GM21360 (cell line): ENCODE measurements around the gene IVD.

ENCODE experiments used
- ATAC-seq: cut with Tn5 transposase; IDR thresholded peaks from one replicate; pipeline ENCODE4 v1.9.1; 2021; ENCODE audit warnings: mild to moderate bottlenecking, moderate library complexity; ENCODE audit not compliant: unreplicated experiment

IVD gene

DNA sequence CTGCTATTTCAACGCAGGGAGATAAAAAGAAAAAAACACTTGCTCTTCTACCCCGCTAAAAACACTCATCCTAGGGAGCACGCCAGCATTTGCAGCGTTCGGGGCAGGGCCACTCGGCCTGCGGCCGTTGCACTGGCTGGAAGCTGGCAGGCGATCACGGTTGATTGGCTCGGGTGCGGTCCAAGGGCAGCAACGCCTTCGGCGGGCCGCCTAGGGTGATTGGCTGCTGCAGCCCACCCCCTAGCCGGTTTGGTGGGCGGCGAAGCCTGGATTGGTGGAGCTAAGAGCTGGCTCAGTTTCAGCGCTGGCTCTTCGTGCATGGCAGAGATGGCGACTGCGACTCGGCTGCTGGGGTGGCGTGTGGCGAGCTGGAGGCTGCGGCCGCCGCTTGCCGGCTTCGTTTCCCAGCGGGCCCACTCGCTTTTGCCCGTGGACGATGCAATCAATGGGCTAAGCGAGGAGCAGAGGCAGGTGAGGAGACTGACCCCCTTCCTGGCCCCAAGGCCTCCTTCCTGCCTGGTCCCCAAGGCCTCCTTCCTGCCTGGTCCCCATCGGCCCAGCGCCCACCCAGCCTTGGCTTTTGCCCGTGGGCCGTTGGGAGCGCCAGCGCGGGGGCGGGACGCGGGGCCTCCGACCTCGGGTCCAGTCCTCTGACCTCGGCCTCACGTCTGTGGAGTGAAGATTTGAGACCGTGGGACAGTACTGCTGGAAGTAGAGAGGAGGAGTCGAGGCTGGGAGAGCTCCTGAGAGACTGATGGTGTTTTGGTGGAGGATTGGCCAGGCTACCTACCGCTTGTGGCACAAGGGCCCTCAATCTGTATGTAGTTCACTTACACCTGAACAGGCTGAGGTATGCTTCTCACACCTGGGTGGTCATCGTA is at the start of gene IVD:
TSS of gene IVD (plus strand) at position 295 of the 881 bp plus-strand sequence. CDS start at position 328, 33 bp downstream.
- ATAC-seq = peak; percentile 82

DNA sequence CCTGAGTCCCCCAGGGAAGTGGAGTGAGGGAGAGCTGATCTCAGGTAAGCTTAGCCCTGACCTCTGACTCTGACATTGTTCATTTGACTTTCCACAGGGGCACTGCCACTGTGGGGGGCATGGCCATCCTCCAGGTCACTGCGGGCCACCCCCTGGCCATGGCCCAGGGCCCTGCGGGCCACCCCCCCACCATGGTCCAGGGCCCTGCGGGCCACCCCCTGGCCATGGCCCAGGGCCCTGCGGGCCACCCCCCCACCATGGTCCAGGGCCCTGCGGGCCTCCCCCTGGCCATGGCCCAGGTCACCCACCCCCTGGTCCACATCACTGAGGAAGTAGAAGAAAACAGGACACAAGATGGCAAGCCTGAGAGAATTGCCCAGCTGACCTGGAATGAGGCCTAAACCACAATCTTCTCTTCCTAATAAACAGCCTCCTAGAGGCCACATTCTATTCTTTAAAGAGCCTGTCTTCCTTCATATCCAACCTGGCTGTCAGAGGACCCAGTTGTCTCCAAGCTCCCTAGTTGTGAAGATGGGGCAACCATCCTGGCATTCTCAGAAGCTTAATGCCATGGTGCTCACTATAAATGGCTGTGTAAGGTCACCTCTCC is 49.5 kb upstream of the IVD start:
- ATAC-seq = no peak

DNA sequence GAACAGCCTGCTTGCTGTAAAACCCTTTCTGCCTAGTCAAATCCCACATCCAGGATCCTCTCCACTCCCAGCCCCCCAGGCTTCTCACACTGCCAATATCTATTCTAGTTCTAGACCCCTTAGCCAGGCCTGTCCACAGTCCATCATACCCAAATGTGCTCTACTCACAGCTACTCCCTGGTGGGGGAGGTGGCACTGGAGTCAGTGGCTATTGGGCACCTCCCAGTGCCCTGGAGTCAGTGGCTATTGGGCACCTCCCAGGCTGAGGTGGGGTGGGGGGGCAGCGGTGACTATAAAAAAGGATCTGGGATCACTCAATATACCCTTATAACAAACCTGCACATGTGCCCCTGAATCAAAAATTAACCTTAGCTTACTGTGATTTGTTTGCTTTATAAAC is 48.3 kb upstream of the IVD start:
- no peak for ATAC-seq

DNA sequence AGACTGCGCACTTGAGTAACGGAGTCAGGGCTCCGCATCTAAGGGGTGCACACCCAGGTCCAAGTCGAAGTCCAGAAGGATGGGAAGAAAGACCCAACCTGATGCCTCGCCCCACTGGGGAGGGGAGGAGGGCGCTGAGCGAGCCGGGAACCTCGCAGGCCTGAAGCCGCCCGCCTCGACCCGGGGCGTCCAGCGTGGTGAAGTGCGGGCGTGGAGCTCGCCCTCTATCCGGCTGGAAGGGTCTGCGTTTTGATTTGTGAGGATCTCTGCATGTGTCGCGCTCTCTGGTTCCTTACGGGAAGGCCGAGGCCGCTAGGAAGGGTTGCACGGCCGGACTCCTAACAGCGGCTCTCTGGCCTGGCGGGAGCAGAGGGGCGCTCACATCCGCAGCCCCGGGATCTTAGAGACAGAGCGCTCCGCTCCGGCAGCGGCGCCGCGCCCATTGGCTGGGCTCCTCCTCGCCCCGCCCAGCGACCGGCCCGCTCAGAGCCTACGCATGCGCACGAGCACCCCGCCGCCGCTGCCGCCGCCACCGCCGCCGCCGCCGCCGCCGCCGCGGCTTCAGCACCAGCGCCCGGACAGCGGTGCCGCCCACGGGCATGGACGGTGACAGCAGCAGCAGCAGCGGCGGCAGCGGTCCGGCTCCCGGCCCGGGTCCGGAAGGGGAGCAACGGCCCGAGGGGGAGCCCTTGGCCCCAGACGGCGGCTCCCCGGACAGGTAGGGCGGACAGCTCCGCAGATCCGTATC is 47.7 kb upstream of the IVD start, which contains the start of gene DISP2:
TSS of gene DISP2 (plus strand) at position 497 of the 748 bp plus-strand sequence. CDS start at position 600, 103 bp downstream.
- peak; percentile 77 for ATAC-seq

DNA sequence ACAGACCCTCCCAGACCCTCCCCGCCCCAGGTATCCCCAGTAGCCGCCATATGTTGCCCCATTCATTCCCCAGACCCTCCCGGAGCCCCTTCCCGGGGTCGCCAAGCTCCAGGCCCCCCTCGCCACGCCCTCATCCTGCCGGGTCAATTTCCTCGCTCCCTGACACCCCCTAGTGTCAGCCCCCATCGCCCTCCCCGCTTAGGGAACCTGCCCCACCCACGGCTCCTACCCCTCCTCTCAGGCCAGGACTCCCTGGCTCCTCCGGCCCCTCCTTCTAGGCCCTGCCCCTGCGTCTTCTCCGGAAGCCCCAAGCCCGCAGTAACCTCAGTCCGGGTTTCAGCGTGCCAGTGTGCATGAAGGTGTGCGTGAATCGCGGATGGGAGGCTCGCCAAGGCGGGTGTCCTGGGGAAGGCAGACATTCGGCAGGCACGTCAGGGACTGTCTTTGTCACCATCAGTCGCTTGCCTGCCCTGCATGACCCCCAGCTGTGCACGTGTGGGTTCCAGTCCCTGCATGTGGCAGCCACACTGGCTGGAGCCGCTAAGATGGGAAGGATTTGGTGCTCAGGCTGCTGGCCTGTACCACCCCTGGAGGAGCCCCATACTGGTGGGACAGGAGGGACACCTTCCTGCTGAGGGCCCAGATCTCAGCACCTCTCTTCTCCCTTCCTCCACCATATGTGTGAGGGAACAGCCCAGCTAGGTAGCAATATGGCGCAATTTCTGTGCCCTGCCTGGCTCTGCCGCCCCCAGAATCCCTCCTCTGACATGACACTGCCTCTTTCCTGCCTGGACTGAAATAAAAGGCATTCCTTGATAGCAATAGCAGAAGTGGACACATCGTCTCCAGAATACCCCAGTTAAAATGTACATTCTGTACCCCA is 46.9 kb upstream of the IVD start:
- no peak for ATAC-seq

DNA sequence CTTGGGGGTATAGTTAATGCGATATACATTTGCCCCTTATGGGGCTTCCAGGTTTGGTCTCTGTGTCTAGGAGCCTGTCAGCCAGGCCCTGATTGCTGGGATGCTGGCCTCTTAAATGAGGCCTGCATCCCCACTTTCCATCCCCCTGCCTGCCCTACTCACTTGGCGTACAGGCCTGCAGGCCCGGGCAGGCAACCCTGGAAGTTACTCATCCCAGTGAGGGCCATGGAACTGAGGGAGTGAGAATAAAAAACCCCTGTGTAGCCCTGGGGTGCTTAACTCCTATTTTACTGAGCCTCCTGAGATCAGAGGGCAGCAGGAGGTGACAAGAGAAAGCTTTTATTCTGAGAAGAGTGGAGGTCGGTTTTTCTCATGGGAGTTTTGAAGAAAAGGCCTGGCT is 45.6 kb upstream of the IVD start:
- no peak for ATAC-seq

DNA sequence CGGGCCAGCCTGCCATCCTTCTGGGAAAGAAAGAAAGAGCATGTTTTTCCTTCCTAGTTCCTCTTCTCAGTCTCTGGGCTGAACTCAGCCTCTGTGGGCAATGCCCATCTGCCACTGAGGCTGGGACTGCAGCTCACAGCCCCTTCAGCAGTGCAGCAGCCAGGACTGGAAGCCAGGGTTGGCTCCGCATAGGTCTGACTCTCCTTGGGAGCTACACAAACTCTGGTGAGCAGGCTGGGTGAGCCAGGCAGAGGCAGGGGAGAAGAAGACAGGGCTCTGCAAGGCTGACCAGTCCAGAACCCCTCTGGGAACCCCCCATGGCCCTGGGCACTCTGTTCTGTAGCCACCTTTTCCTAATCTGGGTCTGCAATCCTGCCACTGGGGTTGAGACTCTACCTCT is 44.0 kb upstream of the IVD start:
- no peak for ATAC-seq

DNA sequence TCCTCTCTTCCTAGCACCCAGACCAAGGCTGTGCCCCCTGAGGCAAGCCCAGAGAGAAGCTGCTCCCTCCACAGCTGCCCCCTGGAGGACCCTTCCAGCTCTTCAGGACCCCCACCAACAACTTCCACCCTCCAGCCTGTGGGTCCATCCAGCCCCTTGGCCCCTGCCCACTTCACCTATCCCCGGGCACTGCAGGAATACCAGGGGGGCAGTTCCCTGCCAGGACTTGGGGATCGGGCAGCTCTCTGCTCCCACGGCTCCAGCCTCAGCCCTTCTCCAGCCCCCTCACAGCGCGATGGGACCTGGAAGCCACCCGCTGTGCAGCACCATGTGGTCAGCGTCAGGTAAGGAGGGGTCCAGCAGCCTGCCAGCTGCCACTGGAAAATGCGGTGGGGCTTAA is 42.0 kb upstream of the IVD start:
- no peak for ATAC-seq

DNA sequence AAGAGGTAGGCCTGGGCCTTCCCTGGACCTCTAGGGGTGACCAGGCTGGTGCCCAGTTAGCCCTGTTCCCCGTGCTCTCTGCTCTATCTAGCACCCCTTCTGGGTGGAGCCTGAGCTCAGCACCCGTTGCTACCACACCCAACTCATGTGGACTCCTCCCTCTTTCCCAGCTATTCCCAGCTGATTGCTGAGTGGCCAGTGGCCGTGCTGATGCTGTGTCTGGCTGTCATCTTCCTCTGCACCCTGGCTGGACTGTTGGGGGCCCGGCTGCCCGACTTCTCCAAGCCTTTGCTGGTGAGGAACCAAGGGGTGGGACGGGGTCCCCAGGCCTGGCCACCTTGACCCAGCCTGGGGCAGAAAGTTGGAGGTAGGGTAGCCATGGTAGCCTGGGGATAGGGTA is 41.3 kb upstream of the IVD start:
- no peak for ATAC-seq

DNA sequence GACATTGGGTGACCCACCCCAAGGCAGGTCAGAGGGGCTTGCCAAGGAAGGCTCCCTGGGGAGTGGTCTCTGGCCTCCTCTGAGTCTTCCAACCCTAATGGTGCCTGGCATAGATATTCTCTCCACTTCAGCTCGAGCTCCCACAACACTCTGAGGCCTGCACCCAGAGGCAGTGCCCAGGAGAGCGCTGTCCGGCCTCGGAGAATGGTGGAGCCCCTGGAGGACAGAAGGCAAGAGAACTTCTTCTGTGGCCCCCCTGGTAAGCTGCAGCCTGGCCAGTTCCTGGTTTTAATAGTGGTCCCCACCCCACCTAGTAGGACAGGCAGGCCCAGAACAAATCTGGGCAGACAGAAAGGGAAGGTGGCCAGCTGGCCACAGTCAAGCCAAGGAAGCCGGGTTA is 40.6 kb upstream of the IVD start:
- no peak for ATAC-seq

DNA sequence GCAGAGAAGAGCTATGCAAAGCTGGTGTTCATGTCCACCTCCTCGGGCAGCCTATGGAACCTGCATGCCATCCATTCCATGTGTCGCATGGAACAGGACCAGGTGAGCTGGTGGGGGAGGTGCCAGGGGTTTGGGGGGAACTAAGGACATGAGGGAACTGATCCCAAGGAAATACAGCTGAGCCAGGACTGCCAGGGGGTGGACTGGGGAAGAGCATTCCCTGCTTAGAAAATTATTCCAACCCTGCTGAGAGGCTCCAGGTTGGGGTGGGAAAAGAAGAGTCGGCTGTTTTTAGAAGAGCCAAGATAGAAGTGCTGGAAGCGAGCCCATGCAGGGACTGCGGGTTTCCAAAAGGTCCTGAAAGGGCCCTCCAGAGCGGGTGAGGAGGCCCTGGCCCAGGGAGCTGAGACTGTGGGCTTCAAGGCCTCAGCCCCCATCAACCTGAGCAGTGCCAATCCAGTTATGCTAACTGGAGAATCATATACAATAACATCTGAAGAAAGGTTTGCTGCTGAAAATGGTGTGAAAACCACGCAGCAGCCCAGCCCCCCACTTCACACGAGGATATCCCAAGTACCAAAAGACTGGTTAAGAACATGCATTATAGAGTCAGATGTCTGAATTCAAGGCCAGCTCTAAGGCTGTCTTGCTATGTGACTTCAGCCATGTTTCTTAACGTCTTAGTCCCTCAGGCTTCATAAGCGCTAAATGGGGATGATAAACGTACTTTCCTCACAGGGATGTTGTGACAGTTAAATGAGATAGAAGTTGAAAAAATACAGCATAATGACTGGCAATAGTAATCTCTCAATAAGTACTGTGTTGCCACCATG is 39.8 kb upstream of the IVD start:
- ATAC-seq = no peak

DNA sequence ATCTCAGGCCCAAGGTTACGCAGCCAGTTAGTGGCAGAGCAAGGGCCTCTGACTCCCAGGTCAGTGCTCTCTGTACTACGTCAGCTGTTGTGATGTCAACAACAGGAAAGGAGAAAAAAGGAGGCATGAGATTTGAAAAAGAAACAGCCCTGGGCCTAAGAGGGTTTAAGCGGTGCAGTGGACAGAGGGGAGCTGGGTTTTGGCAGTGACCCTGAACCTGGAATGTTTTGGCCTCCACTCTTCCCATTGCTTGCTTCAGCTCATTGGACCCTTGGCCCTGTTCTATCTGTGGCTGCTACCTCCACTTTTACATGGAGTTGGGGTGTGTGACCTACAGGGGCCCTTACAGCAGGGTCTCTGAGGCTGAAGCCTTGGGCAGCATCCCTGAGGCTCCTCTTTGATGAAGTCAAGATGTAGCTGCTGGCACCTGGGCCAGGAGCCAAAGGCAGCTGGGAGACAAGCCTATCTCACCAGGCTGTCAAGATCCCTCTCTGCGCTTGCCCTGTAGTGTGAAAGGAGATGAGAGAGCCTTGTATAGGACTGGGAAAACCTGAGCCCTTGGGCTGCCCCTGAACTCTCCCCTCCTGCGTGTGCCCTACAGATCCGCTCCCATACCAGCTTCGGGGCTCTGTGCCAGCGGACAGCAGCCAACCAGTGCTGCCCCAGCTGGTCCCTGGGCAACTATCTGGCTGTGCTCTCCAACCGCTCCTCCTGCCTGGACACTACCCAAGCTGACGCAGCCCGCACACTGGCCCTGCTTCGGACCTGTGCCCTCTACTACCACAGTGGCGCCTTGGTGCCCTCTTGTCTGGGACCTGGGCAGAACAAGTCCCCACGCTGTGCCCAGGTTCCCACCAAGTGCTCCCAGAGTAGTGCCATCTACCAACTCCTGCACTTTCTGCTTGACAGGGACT is 38.9 kb upstream of the IVD start:
- no peak for ATAC-seq

DNA sequence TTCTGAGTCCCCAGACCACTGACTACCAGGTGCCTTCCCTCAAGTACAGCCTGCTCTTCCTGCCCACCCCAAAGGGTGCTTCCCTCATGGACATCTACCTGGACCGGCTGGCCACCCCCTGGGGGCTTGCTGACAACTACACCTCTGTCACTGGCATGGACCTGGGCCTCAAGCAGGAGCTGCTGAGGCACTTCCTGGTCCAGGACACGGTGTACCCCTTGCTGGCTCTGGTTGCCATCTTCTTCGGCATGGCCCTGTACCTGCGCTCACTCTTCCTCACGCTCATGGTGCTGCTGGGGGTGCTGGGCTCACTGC is 38.3 kb upstream of the IVD start:
- ATAC-seq = no peak

DNA sequence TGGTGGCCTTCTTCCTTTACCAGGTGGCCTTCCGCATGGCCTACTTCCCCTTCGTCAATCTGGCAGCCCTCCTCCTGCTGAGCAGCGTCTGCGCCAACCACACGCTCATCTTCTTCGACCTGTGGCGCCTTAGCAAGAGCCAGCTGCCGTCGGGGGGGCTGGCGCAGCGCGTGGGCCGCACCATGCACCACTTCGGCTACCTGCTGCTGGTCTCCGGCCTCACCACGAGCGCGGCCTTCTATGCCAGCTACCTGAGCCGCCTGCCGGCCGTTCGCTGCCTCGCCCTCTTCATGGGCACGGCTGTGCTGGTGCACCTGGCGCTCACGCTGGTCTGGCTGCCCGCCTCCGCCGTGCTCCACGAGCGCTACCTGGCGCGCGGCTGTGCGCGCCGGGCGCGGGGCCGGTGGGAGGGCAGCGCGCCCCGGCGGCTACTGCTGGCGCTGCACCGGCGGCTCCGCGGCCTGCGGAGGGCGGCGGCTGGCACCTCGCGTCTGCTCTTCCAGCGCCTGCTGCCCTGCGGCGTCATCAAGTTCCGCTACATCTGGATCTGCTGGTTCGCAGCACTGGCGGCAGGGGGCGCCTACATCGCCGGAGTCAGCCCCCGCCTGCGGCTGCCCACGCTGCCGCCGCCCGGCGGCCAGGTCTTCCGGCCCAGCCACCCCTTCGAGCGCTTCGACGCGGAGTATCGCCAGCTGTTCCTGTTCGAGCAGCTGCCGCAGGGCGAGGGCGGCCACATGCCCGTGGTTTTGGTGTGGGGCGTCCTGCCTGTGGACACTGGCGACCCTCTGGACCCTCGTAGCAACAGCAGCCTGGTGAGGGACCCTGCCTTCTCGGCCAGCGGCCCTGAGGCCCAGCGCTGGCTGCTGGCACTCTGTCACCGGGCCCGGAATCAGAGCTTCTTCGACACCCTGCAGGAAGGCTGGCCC is 37.6 kb upstream of the IVD start:
- ATAC-seq = peak; percentile 79

DNA sequence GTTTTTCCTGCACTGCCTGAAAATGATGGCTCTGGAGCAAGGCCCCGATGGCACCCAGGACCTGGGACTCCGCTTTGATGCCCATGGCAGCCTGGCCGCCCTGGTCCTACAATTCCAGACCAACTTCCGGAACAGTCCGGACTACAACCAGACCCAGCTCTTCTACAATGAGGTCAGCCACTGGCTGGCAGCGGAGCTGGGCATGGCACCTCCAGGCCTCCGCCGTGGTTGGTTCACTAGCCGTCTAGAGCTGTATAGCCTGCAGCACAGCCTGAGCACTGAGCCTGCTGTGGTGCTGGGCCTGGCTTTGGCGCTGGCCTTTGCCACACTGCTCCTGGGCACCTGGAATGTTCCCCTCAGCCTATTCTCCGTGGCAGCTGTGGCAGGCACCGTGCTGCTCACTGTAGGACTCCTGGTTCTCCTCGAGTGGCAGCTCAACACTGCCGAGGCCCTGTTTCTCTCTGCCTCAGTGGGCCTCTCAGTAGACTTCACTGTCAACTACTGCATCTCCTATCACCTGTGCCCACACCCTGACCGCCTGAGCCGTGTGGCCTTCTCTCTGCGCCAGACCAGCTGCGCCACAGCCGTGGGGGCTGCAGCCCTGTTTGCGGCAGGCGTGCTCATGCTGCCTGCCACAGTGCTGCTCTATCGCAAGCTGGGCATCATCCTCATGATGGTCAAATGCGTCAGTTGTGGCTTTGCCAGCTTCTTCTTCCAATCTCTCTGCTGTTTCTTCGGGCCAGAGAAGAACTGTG is 36.7 kb upstream of the IVD start:
- no peak for ATAC-seq

DNA sequence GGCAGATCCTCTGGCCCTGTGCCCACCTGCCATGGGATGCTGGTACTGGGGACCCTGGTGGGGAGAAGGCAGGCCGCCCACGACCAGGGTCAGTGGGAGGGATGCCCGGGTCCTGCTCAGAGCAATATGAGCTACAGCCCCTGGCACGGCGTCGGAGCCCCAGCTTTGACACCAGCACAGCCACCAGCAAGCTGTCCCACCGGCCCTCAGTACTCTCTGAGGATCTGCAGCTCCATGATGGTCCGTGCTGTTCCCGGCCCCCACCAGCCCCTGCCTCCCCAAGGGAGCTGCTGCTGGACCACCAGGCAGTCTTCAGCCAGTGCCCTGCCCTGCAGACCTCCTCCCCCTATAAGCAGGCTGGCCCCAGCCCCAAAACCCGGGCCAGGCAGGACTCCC is 36.1 kb upstream of the IVD start:
- ATAC-seq = no peak

DNA sequence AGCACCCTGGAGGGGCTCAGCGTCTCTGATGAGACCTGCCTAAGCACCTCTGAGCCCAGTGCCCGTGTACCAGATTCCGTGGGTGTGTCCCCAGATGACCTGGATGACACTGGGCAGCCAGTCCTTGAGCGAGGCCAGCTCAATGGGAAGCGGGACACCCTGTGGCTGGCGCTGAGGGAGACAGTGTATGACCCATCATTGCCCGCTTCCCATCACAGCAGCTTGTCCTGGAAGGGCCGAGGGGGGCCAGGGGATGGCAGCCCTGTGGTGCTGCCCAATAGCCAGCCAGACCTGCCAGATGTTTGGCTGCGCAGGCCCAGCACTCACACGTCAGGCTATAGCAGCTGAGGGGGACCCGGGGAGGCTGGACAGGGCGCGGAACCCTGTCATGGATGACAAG is 35.6 kb upstream of the IVD start:
- ATAC-seq = no peak
